Omental fat pad (tissue), 4 donors: Measurements from ENCODE around the gene ALOX15B. TPM values are rescaled to one million over a fixed set of nuclear protein-coding genes. Genes with fewer than 3 reads are reported as not detected.

ENCODE experiments used
- ATAC-seq: fragments of 150-250 bp; one replicate; pipeline ENCODE4 v1.9.1; 2016; ENCODE audit warnings: mild to moderate bottlenecking, moderate library complexity; ENCODE audit not compliant: low FRiP score
- DNase-seq: peaks from one replicate; pipeline ENCODE4 v3.0.0-alpha.2; 2019; ENCODE audit warnings: low spot score
- total RNA-seq, 4 donors: library from RNA; depleted of rRNA; stranded (reverse); fragments of >200 nt; gene quantifications; one replicate each; pipeline ENCODE4 v1.1.0, GENCODE V29; 2016
- TF ChIP-seq, protein P1 (sequence below), 3 donors: fragments of 450-650 bp; IDR thresholded peaks; one replicate each; pipeline ENCODE4 v1.5.1; 2016 to 2017; ENCODE audit warnings: antibody characterized with exemption in 3 of 3, mild to moderate bottlenecking in 3 of 3, moderate library complexity in 2 of 3

Gene ALOX15B, protein sequence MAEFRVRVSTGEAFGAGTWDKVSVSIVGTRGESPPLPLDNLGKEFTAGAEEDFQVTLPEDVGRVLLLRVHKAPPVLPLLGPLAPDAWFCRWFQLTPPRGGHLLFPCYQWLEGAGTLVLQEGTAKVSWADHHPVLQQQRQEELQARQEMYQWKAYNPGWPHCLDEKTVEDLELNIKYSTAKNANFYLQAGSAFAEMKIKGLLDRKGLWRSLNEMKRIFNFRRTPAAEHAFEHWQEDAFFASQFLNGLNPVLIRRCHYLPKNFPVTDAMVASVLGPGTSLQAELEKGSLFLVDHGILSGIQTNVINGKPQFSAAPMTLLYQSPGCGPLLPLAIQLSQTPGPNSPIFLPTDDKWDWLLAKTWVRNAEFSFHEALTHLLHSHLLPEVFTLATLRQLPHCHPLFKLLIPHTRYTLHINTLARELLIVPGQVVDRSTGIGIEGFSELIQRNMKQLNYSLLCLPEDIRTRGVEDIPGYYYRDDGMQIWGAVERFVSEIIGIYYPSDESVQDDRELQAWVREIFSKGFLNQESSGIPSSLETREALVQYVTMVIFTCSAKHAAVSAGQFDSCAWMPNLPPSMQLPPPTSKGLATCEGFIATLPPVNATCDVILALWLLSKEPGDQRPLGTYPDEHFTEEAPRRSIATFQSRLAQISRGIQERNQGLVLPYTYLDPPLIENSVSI
- 1 to 10 TPM; 3.8 to 9.8 (median 8.2) TPM for total RNA-seq

DNA sequence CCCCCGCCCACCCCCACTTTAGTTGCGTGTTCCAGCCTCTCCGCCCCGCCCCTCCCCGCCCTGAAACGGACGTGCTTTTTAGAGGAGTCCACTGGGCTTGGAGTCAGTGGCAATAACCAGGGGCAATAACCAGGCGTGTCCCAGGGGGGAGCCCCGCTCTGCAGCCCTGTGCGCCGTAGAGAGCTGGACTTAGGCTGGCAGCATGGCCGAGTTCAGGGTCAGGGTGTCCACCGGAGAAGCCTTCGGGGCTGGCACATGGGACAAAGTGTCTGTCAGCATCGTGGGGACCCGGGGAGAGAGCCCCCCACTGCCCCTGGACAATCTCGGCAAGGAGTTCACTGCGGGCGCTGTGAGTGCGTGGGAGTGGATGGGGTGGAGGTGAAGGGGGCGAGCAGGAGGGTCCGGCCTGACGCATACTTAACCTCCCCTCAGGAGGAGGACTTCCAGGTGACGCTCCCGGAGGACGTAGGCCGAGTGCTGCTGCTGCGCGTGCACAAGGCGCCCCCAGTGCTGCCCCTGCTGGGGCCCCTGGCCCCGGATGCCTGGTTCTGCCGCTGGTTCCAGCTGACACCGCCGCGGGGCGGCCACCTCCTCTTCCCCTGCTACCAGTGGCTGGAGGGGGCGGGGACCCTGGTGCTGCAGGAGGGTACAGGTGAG lies at the start of gene ALOX15B:
Gene ALOX15B, plus strand, starts transcription at position 106 of the 657 bp plus-strand sequence. Its CDS starts 97 bp downstream, at position 203.
- TF ChIP-seq, protein P1, sequence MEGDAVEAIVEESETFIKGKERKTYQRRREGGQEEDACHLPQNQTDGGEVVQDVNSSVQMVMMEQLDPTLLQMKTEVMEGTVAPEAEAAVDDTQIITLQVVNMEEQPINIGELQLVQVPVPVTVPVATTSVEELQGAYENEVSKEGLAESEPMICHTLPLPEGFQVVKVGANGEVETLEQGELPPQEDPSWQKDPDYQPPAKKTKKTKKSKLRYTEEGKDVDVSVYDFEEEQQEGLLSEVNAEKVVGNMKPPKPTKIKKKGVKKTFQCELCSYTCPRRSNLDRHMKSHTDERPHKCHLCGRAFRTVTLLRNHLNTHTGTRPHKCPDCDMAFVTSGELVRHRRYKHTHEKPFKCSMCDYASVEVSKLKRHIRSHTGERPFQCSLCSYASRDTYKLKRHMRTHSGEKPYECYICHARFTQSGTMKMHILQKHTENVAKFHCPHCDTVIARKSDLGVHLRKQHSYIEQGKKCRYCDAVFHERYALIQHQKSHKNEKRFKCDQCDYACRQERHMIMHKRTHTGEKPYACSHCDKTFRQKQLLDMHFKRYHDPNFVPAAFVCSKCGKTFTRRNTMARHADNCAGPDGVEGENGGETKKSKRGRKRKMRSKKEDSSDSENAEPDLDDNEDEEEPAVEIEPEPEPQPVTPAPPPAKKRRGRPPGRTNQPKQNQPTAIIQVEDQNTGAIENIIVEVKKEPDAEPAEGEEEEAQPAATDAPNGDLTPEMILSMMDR (IDR thresholded peaks at IDR 0.05) = no peak
- ATAC-seq (peak; percentile 14), DNase-seq (no peak)

DNA sequence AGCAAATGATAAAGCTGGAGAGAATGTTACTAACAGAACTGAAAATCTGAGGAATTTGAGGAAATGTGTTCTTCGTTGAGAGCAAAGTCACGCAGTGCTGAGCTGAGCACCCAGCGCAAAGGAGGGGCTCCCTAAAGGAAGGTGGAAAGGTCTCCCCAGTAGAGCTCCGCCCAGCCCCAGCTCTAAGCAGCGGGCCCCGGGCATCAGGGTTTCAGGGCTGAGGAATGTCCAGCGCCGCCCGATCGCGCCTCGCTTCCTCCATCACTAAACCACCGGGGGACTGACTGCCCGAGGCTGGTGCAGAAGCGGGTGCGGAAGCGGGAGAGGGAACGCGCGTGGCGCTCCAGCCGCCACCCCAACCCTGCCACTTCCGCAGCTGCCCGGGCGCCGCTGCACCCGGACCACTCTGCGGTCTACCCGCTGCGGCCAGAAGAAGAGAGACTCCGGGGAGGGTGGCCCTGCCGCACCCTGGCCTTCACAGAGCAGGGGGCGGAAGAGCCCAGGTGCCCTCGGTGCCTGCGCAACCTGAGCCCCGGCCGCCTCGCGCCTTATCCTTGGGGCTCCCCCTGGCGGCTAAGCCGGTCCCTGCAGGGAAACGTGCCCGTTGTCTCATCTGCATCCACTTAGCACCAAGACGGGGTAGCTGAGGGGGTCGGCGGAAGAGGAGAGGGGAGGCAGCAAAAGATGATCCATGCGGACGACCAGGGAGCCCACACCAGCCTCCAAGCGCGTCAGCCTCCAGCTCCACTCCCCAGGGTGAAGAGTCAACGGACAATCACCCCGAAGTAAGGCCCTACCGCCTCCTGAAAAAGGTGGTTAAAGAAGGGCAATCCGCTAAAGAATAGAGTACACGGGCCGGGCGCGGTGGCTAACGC lies 48.8 kb upstream of the ALOX15B start:
- DNase-seq (peak; percentile 96), ATAC-seq (peak; percentile 77)
- TF ChIP-seq, protein P1 (IDR thresholded peaks at IDR 0.05) = peak in 2 of 3 donors; percentile 60 to 95

DNA sequence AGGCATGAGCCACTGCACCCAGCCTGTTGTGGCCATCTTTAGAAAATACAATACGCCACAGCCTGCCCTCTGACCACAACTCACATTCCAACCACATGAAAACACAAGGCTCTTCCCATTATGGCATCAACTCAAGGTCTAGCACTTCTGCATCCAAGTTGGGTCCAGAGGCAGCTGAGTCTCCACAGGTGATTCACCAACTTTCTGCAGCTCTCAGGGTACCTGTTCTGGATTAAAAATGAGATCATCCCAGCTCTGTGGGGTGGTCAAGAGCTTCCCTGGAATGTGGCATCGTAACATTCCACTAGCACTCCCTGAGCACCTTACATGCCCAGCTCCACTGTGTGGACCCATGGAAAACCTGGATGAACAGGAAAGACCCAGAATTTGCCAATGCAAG lies 46.3 kb upstream of the ALOX15B start:
- DNase-seq = no peak
- ATAC-seq = no peak
- TF ChIP-seq, protein P1 (IDR thresholded peaks at IDR 0.05) = no peak

DNA sequence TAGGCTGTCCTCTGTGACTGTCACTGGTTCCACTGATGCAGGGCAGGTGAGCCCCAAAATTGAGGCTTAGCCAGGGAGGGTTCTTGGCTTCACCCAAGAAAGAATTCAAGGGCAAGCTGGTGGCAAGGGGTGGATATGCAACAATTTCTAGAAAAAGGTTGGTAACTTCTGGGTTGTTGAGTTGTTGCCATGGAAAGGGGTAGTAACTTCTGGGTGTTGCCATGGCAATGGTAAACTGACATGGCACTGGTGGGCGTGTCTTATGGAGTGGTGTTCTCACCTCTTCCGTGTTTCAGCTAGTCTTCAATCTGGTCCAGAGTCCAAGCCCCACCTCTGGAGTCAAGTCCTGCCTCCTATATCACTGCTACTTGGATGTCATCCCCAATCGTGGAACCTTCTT lies 45.9 kb upstream of the ALOX15B start:
- DNase-seq (no peak), ATAC-seq (no peak)
- TF ChIP-seq, protein P1 (IDR thresholded peaks at IDR 0.05) = no peak

DNA sequence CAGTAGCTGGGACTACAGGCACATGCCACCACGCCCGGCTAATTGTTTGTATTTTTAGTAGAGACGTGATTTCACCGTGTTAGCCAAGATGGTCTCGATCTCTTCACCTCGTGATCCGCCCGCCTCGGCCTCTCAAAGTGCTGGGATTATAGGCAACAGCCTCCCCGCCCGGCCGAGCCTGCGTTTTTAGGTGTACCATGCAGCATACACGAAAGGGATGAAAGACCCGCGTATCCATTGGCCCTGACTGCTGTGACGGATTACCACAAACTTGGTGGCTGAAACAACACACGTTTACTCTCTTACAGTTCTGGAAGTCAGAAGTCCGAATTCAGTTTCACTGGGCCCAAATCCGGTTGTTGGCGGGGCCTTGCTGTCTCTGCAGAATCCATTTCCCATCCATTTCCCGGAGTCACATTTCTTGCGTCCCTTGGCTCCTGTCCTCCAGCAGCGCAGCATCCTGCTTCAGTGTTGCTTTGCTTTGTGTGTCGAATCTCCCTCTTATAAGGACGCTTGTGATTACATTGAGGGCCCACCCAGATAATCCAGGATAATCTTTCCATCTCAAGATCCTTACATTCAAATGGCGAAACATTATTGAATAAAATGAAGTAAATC lies 44.8 kb upstream of the ALOX15B start:
- TF ChIP-seq, protein P1 (IDR thresholded peaks at IDR 0.05) = no peak
- ATAC-seq (no peak), DNase-seq (no peak)

DNA sequence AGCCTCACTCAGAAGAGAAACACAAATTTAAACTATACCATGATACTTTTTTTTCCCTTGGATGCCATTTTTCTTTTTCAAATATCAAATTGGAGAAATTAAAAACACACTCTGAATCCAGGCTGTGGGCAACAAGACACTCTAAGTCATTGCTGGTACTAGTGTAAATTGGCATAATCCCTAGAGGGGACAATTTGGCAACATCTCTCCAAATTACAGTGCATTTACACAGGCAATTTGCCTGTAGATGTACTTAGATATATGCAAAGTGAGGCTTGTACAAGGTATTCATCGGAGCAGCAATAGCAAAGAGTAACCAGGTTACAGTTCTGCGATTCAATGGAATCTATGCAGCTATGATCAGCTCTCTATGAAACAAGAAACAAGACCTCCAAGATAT lies 43.1 kb upstream of the ALOX15B start:
- ATAC-seq (no peak), DNase-seq (no peak)
- TF ChIP-seq, protein P1 (IDR thresholded peaks at IDR 0.05) = no peak
